ENCODE data around the gene SYNE4. TPM values are rescaled to one million over a fixed set of nuclear protein-coding genes. Genes with fewer than 3 reads are reported as not detected.
A peak's percentile ranks its signal among the peaks of the same experiment; 100 is the strongest.

The SYNE4 gene
- total and polyA plus RNA-seq, 9 of the 15 experiments (the other 6 are each of a cell fraction or from before 2014, with no cell fraction given) = 0.03 to 0.65 (median 0.29) TPM

DNA sequence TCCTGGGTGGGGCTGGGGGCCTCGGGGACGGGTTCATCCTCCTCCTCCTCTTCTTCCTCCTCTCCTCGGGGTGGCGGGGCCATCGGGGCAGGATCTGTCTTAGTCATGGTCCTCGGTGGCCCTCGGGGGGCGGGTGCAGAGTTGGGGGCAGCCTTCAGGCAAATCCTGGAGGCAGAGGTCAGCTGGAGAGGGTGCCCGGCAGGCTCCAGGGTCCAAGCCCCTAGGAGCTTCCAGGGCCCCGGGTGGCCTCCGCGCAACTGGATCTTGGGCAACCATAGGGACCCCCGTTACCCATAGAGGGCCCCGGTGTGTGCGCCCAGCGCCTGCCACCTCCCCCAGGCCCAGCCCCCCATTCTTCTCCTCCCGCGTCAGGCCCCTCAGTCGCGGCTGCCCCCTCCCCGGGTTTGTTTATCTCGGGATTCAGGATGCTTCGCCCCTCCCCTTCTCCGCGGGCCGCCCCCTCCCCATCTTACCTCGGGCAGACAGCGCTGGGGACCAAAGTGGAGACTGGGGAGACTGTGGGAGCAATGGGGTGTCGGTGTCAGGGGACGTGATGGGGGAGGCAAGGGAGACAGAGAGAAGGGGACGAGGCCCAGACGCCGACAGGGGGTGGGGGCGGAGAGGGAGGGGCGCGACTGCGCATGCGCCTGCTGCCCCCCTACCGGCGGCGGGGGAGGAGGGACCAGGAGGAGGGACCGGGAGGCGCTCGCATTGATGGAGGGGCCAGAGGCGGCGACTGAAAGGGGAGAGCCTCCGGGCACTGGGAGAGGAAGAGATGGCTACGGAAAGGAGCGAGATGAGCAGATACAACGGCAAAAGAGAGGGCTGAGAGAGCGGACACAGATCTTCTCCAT, 23.9 kb upstream of the SYNE4 start, which contains the start of gene CLIP3:
Gene CLIP3, minus strand, starts transcription at position 623 of the 854 bp plus-strand sequence. Its CDS starts 516 bp downstream, at position 107.
- ATAC-seq = no peak
- Histone ChIP-seq H3K4me3 (no peak within 1 kb of the TSS), H2AFZ (ENCODE audit: low read depth, low read length) (no peak within 1 kb of the TSS), H3K9ac (ENCODE audit: insufficient read depth in 1 of 2, low read depth in 2 of 2, low read length in 2 of 2) (peak within 1 kb of the TSS in 1 of 2 experiments; percentile 45; a peak in 1 of 4 replicates), H3K9me3 (replicated peaks; ENCODE audit: control insufficient read depth, insufficient read depth, low read depth, low read length) (no peaks in the 10 kb centered on the region), H3K36me3 (ENCODE audit: control insufficient read depth, insufficient read depth, low read length) (peaks cover 18% of the 10 kb centered on the region; the same call in 2 of the 3 replicates), H3K27me3 (ENCODE audit: control insufficient read depth in 2 of 2, insufficient read depth in 2 of 2, low read length in 2 of 2) (no peaks in the 10 kb centered on the region), H3K79me2 (ENCODE audit: control insufficient read depth, insufficient read depth, low read length) (no peaks in the 10 kb centered on the region), H3K27ac (ENCODE audit: extremely low read depth, low read depth, low read length) (no peak within 1 kb of the TSS), H3K9me1 (ENCODE audit: control insufficient read depth, insufficient read depth, low read length) (peaks cover 3% of the 10 kb centered on the region), H4K20me1 (replicated peaks; ENCODE audit: control insufficient read depth, insufficient read depth, low read length) (no peaks in the 10 kb centered on the region), H3K4me2 (ENCODE audit: insufficient read depth, low read length) (no peak within 1 kb of the TSS), H3K4me1 (replicated peaks in 1 of 2; ENCODE audit: control insufficient read depth in 2 of 2, insufficient read depth in 2 of 2, low read length in 2 of 2) (peaks cover 19 to 29% of the 10 kb centered on the region in 2 experiments)
- DNase-seq (ENCODE audit: extremely low read depth in 1 of 4, low spot score in 3 of 4) = peak in 2 of 4 experiments; percentile 39 to 44
- FAIRE-seq = no peak
- in situ Hi-C loops (cut with MboI) (no loop called here), intact Hi-C loops (cut with micrococcal nuclease) (no loop called here)
- TF ChIP-seq POLR2G (IDR thresholded peaks at IDR 0.05; ENCODE audit: low read depth, low read length) (0 out of 2 replicates have a peak, but pooled peaks have one; percentile 19), PML (IDR thresholded peaks at IDR 0.05; ENCODE audit: low read length) (no peak)
- TF ChIP-seq, protein P1, sequence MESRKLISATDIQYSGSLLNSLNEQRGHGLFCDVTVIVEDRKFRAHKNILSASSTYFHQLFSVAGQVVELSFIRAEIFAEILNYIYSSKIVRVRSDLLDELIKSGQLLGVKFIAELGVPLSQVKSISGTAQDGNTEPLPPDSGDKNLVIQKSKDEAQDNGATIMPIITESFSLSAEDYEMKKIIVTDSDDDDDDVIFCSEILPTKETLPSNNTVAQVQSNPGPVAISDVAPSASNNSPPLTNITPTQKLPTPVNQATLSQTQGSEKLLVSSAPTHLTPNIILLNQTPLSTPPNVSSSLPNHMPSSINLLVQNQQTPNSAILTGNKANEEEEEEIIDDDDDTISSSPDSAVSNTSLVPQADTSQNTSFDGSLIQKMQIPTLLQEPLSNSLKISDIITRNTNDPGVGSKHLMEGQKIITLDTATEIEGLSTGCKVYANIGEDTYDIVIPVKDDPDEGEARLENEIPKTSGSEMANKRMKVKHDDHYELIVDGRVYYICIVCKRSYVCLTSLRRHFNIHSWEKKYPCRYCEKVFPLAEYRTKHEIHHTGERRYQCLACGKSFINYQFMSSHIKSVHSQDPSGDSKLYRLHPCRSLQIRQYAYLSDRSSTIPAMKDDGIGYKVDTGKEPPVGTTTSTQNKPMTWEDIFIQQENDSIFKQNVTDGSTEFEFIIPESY (CRISPR knock-in tag; IDR thresholded peaks at IDR 0.05) = peak; percentile 48; the same call in 1 of the 2 replicates
- WGBS (ENCODE audit: insufficient coverage, low coverage, missing lambda C conversion rate) = 84% methylated on average over 8 of the region's 51 CpGs
- BruUV-seq (replicated peaks) = no TSS peak
- ChIA-PET CTCF (ENCODE audit: low intra/inter-chr PET ratio) (no interaction called here), POLR2A (no interaction called here)

All from K562 (cell line).